HG03139 (cell line): Measurements from ENCODE around the gene RNF7.
"Not testable (repeated sequence)": the region's sequence is repeated elsewhere in the genome, so short reads cannot be mapped to it uniquely, and the experiment has no call there.

Experiments used
- ATAC-seq: cut with Tn5 transposase; IDR thresholded peaks from one replicate; pipeline ENCODE4 v1.9.1; 2021; ENCODE audit not compliant: unreplicated experiment

RNF7 gene

DNA sequence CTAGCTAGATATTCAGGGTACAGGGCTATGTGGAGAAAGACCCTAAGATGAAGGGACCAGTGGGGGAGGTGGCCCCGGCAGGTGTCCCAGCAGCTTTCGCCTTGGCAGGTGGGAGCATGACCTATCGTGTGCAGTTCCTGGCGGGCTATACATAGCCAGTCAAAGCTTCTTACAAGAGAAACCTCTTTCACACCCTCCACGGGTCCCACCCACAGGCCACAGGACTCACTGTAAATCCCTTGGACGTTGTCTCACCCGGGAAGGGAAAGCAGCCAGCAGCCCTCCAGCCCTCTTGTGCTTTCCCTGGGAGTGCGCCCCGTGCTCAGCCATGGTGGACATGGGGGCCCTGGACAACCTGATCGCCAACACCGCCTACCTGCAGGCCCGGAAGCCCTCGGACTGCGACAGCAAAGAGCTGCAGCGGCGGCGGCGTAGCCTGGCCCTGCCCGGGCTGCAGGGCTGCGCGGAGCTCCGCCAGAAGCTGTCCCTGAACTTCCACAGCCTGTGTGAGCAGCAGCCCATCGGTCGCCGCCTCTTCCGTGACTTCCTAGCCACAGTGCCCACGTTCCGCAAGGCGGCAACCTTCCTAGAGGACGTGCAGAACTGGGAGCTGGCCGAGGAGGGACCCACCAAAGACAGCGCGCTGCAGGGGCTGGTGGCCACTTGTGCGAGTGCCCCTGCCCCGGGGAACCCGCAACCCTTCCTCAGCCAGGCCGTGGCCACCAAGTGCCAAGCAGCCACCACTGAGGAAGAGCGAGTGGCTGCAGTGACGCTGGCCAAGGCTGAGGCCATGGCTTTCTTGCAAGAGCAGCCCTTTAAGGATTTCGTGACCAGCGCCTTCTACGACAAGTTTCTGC lies 40.1 kb downstream of the RNF7 start:
- ATAC-seq: no peak

- ATAC-seq: no peak
These were observed 41.6 kb downstream of the RNF7 start for GRCh38 chr3:141779667-141780066.

DNA sequence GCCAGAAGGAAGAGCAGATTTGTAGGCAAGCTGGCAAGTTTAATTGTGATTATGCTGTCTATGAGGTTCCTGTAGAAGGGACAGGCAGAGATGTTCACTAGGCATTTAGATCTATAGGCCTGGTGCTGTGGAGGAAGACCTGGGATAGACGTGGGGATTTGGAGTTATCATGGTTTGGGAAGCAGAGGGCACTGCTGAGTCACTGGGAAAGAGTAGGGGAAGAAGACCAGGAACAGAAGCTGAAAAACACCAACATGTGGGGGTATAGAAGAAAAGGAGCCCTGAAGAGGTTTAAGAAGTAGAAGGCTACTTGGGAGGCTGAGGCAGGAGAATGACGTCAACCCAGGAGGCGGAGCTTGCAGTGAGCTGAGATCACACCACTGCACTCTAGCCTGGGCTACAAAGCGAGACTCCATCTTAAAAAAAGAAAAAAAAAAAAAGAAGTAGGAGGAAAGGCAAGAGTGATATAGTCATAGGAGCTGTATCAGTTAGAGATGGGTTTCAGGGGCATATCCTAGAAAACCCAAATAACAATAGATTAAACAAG lies 44.4 kb downstream of the RNF7 start:
- no peak for ATAC-seq

DNA sequence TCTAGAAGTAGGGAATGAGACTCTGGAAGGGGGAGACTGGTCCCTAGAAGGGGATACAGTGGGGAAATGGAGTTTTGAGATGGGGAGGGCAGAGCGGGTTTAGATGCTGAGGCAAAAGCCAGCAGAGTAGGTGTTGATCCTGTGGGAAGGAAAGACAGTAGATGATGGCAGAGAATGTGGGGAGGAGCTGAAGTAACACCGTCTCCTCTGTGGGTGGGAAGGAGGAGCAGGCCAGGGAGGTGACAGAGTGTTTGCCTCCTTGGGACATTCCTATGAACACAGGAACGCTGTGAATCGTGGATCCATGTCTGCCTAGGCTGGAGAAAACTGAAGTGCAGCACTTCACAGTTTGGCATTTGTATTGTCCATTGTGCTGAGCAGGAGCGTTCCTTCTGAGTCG lies 45.5 kb downstream of the RNF7 start:
- ATAC-seq: no peak

GRCh38 chr3:141784096-141784495 lies 46.0 kb downstream of the RNF7 start:
- ATAC-seq: no peak

DNA sequence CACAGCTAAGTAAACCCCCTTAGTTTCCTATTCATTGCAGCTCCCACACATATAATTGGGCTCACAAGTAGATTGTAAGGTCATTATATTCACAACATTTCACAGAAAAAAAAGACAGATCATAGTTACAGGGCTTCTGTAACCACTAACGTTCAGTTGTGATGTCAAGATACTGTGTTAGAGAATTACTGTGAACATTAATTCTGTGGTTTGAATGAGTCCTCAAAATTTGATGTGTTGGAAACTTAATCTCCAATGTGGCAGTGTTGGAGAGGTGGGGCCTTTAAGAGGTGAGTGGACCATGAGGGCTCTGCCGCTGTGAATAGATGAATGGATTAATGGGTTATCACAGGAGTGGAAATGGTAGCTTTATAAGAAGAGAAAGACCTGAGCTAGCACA lies 46.4 kb downstream of the RNF7 start:
- no peak for ATAC-seq

DNA sequence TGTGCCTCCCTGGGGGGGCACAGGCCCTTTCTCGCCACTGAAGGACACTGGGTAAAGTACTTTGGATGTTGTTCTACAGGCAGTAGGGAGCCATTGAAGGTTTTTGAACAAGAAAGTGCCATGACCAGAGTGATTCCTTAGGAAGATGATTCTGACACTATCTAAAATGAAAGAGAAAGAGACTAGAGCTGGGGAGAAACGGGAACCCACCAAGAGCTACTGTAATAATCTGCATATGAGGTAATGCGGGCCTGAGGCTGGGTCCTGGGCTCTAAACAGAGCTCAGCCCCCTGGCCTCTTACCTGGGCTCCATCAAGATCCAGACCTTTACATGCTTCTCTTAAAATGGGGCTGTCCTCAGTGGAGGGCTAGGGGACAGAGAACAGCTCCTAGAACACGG lies 50.1 kb downstream of the RNF7 start:
- no peak for ATAC-seq

- ATAC-seq: not testable (repeated sequence)
These were observed 50.7 kb downstream of the RNF7 start for GRCh38 chr3:141788750-141789149.

GRCh38 chr3:141789281-141789680 lies 51.2 kb downstream of the RNF7 start:
- no peak for ATAC-seq

DNA sequence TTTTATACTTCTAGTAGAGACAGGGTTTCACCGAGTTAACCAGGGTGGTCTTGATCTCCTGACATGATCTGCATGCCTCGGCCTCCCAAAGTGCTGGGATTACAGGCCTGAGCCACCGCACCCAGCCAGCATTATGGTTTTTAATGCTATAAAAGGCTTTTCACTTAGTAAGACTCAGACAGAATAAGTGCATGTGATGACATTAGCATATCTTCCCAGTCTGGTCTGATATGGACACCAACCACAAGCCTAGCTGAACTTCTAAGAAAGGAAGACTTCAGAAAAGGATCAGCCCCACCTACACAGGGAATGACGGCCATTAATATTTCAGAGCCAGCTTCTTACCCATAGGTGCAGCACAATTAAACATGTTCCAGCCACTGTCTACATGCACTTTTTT lies 52.1 kb downstream of the RNF7 start:
- ATAC-seq: no peak

DNA sequence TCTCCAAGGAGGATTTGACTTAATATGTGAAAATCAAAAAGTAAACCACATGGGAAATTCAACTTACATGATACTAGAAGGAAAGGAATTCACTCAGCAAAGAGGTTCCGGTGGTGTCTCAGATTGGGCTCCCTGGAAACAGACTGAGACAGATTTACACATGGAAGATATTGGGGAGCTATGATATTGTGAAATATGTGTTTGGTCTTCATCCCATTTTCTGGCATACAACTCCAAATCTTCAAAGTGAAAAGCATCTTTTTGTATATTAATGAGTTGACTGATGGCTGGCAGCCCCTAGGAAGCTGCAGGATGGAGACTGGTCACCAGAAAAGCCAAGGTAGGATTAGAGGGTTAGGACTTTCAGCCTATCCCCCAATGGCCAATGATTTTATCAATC lies 54.4 kb downstream of the RNF7 start:
- ATAC-seq: no peak

DNA sequence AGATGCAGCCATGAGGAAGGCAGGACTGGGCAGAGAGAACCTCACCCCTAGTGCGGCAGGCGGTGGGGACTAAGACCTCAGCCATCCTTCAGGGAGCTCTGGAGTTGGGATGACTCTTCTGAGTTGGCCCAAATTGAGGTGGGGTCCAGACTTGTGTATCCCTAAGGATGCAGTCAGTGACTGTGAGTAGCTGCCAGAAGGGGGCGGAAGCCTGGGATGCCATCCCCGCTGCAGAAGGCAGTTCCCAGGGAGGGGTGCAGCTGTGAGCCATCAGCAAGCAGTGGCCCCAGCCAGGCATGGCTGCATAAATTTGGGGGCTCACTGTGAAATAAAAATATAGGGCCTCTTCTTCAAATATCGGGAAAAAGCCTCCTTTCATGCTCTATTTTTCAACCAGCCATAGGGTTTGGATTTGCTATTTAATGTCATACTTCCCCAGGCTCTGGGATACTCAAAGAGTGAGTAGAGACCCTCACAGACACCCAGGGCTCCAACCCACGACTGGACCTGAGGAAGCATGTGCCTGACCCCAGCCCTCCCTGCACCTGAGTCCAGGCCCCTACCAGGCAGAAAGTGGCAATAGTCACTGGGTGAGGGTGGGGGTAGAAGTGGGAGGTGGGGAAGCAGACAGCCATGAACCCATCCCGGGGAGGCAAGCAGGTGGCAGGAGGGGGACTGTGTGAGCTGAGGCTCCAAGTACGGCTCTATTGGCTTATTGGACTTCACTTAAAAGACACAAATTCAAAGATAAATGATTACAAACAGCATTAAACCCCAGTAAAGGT lies 55.6 kb downstream of the RNF7 start:
- ATAC-seq: no peak

GRCh38 chr3:141795276-141795675 lies 57.2 kb downstream of the RNF7 start:
- no peak for ATAC-seq

- ATAC-seq: no peak
These were observed 57.6 kb downstream of the RNF7 start for GRCh38 chr3:141795741-141796080.

DNA sequence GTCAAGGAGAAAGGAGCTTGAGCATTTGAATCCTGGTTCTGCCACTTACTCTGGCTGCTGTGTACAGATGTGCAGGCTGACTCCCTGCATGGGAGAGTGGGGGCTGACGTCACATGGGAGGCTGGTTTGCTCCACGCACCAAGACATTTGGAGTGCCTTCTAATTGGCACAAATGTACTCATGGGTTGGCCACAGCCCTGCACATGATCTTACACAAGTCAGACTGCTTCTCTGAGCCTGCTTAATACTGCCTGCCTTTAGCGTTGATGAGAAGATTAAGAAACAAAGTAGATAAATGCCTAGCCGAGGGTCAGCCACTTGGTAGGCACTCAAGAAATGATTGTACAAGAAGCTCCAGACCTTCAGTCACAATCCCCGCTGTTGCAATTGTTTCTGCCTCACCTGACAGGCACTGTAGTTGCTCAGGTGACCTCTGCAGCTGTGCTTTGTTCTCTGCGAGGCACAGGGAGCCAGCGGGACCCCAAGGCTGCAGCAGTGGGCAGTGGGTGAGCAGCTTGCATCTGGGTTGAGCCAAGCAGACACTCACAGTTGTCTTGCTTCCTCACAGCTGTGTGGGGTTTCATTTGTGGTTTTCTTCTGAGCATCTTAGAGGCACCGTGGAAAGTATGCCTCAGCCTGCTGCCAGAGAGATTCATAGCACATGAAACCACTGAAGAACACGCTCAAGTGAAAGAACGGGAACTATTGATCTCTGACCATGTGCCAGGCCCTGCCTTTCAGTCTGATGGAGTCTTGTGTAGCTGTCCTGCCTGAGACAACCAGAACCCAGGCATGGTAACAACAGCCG lies 58.2 kb downstream of the RNF7 start:
- peak; percentile 93 for ATAC-seq
